Liver (tissue), 9 donors: ENCODE results near the gene TRIM69. TPM values are rescaled to one million over a fixed set of nuclear protein-coding genes. Genes with fewer than 3 reads are reported as not detected.

ENCODE experiments used
- DNase-seq: peaks from one replicate; pipeline ENCODE4 v3.0.0-alpha.2; 2017; ENCODE audit warnings: low spot score
- H3K27ac ChIP-seq, 2 donors: one replicate each; pipeline ENCODE4 v1.7.0; 2013; ENCODE audit warnings: inconsistent platforms in 2 of 2, low read length in 2 of 2, control low read depth in 1 of 2, low read depth in 1 of 2, mild to moderate bottlenecking in 1 of 2
- H3K27me3 ChIP-seq, 4 donors: one replicate each; pipeline versions ENCODE4 v1.6.1 to v1.7.0; 2013; ENCODE audit warnings: low read length in 3 of 4, inconsistent platforms in 1 of 4, mild to moderate bottlenecking in 1 of 4, moderate library complexity in 1 of 4; ENCODE audit not compliant: control insufficient read depth in 4 of 4, insufficient read depth in 4 of 4
- H3K36me3 ChIP-seq, 4 donors: one replicate each; pipeline versions ENCODE4 v1.6.1 to v1.7.0; 2013; ENCODE audit warnings: low read length in 3 of 4, mild to moderate bottlenecking in 3 of 4, low read depth in 1 of 4, moderate library complexity in 1 of 4; ENCODE audit not compliant: control insufficient read depth in 4 of 4, insufficient read depth in 3 of 4
- H3K4me1 ChIP-seq, 4 donors: one replicate each; pipeline versions ENCODE4 v1.6.1 to v1.7.0; 2013; ENCODE audit warnings: low read length in 3 of 4, mild to moderate bottlenecking in 3 of 4, moderate library complexity in 1 of 4; ENCODE audit not compliant: control insufficient read depth in 4 of 4, insufficient read depth in 4 of 4
- H3K4me3 ChIP-seq, 3 donors: one replicate each; pipeline versions ENCODE4 v1.6.1 to v1.7.0; 2013; ENCODE audit warnings: low read length in 3 of 3, control low read depth in 1 of 3, low read depth in 1 of 3, mild to moderate bottlenecking in 1 of 3
- H3K9ac ChIP-seq, 2 donors: one replicate each; pipeline ENCODE4 v1.7.0; 2013; ENCODE audit warnings: low read length in 2 of 2, mild to moderate bottlenecking in 2 of 2, moderate library complexity in 2 of 2, control low read depth in 1 of 2, low read depth in 1 of 2
- H3K9me3 ChIP-seq, 4 donors: one replicate each; pipeline versions ENCODE4 v1.6.1 to v1.7.0; 2013; ENCODE audit warnings: low read length in 3 of 4; ENCODE audit not compliant: control insufficient read depth in 4 of 4
- ATF3 ChIP-seq: IDR thresholded peaks from 2 replicates; pipeline ENCODE4 v1.6.1; 2016; ENCODE audit warnings: antibody characterized with exemption
- CTCF ChIP-seq: fragments of 150-350 bp; IDR thresholded peaks from 2 replicates; pipeline ENCODE4 v1.5.1; 2017; ENCODE audit warnings: improper control_type of control experiment, low read depth, low read length; ENCODE audit not compliant: missing input control
- EGR1 ChIP-seq, 2 donors: IDR thresholded peaks; 2 replicates each; pipeline ENCODE4 v1.6.1; 2016 to 2018; ENCODE audit warnings: antibody characterized with exemption in 2 of 2, low read depth in 2 of 2
- FOXA1 ChIP-seq: IDR thresholded peaks from 2 replicates; pipeline ENCODE4 v1.6.1; 2016; ENCODE audit warnings: antibody characterized with exemption
- FOXA2 ChIP-seq: IDR thresholded peaks from 2 replicates; pipeline ENCODE4 v1.6.1; 2016; ENCODE audit warnings: antibody characterized with exemption
- GABPA ChIP-seq, 2 donors: IDR thresholded peaks in 1 of 2; conservative IDR thresholded peaks in 1 of 2; 2 replicates each; pipeline ENCODE4 v1.6.1; 2016; ENCODE audit warnings: antibody characterized with exemption in 2 of 2, mild to moderate bottlenecking in 1 of 2, moderate library complexity in 1 of 2
- HNF4A ChIP-seq, 2 donors: conservative IDR thresholded peaks; 2 replicates each; pipeline ENCODE4 v1.6.1; 2016; ENCODE audit warnings: antibody characterized with exemption in 2 of 2, mild to moderate bottlenecking in 2 of 2
- HNF4G ChIP-seq: IDR thresholded peaks from 2 replicates; pipeline ENCODE4 v1.6.1; 2016; ENCODE audit warnings: antibody characterized with exemption
- JUND ChIP-seq, 2 donors: IDR thresholded peaks; 2 replicates each; pipeline ENCODE4 v1.6.1; 2016; ENCODE audit warnings: antibody characterized with exemption in 2 of 2
- MAX ChIP-seq: IDR thresholded peaks from 2 replicates; pipeline ENCODE4 v1.6.1; 2016; ENCODE audit warnings: antibody characterized with exemption
- NR2F2 ChIP-seq: IDR thresholded peaks from 2 replicates; pipeline ENCODE4 v1.6.1; 2016; ENCODE audit warnings: antibody characterized with exemption
- RAD21 ChIP-seq, 2 donors: IDR thresholded peaks; 2 replicates each; pipeline ENCODE4 v1.6.1; 2016; ENCODE audit warnings: antibody characterized with exemption in 2 of 2, mild to moderate bottlenecking in 2 of 2
- REST ChIP-seq: IDR thresholded peaks from 2 replicates; pipeline ENCODE4 v1.6.1; 2016; ENCODE audit warnings: antibody characterized with exemption, mild to moderate bottlenecking
- RXRA ChIP-seq, 2 donors: IDR thresholded peaks; 2 replicates each; pipeline ENCODE4 v1.6.1; 2017 to 2018; ENCODE audit warnings: antibody characterized with exemption in 2 of 2, mild to moderate bottlenecking in 1 of 2
- SP1 ChIP-seq: IDR thresholded peaks from 2 replicates; pipeline ENCODE4 v1.6.1; 2018; ENCODE audit warnings: antibody characterized with exemption, mild to moderate bottlenecking
- TAF1 ChIP-seq: conservative IDR thresholded peaks from 2 replicates; pipeline ENCODE4 v1.6.1; 2016; ENCODE audit warnings: antibody characterized with exemption, mild to moderate bottlenecking
- YY1 ChIP-seq: IDR thresholded peaks from 2 replicates; pipeline ENCODE4 v1.6.1; 2016; ENCODE audit warnings: antibody characterized with exemption, mild to moderate bottlenecking
- ZBTB33 ChIP-seq: IDR thresholded peaks from 2 replicates; pipeline ENCODE4 v1.6.1; 2016; ENCODE audit warnings: antibody characterized with exemption
- WGBS: extraction: QIAGEN DNeasy Blood & Tissue Kit; methylation state at CpG from one replicate; pipeline ENCODE4 v1.1.7; 2013; 5-methylcytosine and 5-hydroxymethylcytosine counted together
- polyA plus RNA-seq, 2 donors: library from polyadenylated mRNA; stranded (reverse) in 1 of 2; unstranded in 1 of 2; fragments of 200-250 nt in 1 of 2; fragments of >200 nt in 1 of 2; fragmentation: Nextera tagmentation in 1 of 2; extraction: Ambion mirVana in 1 of 2; gene quantifications; one replicate each; pipeline versions ENCODE4 v1.2.1 to v1.2.3, GENCODE V29; 2013 to 2015
- total RNA-seq, 2 donors: library from RNA; depleted of rRNA; stranded (reverse); fragments of >200 nt; gene quantifications; one replicate each; pipeline ENCODE4 v1.2.3, GENCODE V29; 2014
- donor health status: healthy.
- donor health status: healthy.
- donor health status: healthy.
- donor health status: healthy.
- donor health status: healthy.

TRIM69 gene
- total and polyA plus RNA-seq, 4 donors: 3.6 to 10.0 (median 5.3) TPM

- Histone ChIP-seq H3K4me1 (no peaks in the 10 kb centered on the region), H3K4me3 (no peak overlapping the region), H3K36me3 (no peaks in the 10 kb centered on the region), H3K27me3 (no peaks in the 10 kb centered on the region), H3K9me3 (no peaks in the 10 kb centered on the region), H3K9ac (no peak overlapping the region), H3K27ac (no peak overlapping the region)
- WGBS: 75% methylated on average over 3 of the region's 3 CpGs
- no peak for DNase-seq
- TF ChIP-seq JUND (IDR thresholded peaks at IDR 0.05) (no peak), ZBTB33 (no peak), CTCF (no peak), YY1 (no peak), FOXA1 (no peak), NR2F2 (no peak), HNF4G (no peak), HNF4A (conservative IDR thresholded peaks at IDR 0.05) (no peak), TAF1 (no peak), ATF3 (no peak), GABPA (IDR thresholded peaks at IDR 0.05 in 1 of 2, conservative IDR thresholded peaks at IDR 0.05 in 1 of 2) (no peak), SP1 (no peak), RXRA (IDR thresholded peaks at IDR 0.05) (no peak), REST (no peak), FOXA2 (no peak), MAX (no peak), EGR1 (IDR thresholded peaks at IDR 0.05; ENCODE audit: low read depth in 2 of 2) (no peak), RAD21 (IDR thresholded peaks at IDR 0.05) (no peak)
Observed at GRCh38 chr15:44763848-44764247, 27.5 kb downstream of the TRIM69 start.

- no peak overlapping the region for H3K9ac ChIP-seq
- 35% methylated on average over 3 of the region's 3 CpGs for WGBS
- TF ChIP-seq HNF4G: no peak
- TF ChIP-seq FOXA1: no peak
- no peak for TF ChIP-seq ATF3
- TF ChIP-seq RAD21 (IDR thresholded peaks at IDR 0.05): no peak
- TF ChIP-seq RXRA (IDR thresholded peaks at IDR 0.05): no peak
- no peak for TF ChIP-seq JUND (IDR thresholded peaks at IDR 0.05)
- no peak for TF ChIP-seq HNF4A (conservative IDR thresholded peaks at IDR 0.05)
- H3K4me3 ChIP-seq: no peak overlapping the region
- no peak overlapping the region for H3K27ac ChIP-seq
- no peaks in the 10 kb centered on the region for H3K4me1 ChIP-seq
- peaks cover 0 to 2% (median 0%) of the 10 kb centered on the region in 4 donors for H3K9me3 ChIP-seq
- no peak for DNase-seq
- H3K27me3 ChIP-seq: no peaks in the 10 kb centered on the region
- H3K36me3 ChIP-seq: no peaks in the 10 kb centered on the region
Observed at GRCh38 chr15:44765036-44765435, 28.7 kb downstream of the TRIM69 start.
